Keratinocyte (primary cell): Measurements from ENCODE around the gene SSTR5.

Source experiments
- CTCF ChIP-seq, 3 experiments: IDR thresholded peaks in 1 of 3; conservative IDR thresholded peaks in 1 of 3; optimal IDR thresholded peaks in 1 of 3; 2 replicates in 2 of 3; 3 replicates in 1 of 3; pipeline versions ENCODE3 to v1.5.1; 2011; ENCODE audit warnings: low read length in 3 of 3, mild to moderate bottlenecking in 3 of 3, moderate library complexity in 2 of 3, control low read depth in 1 of 3, inconsistent platforms in 1 of 3; ENCODE audit not compliant: insufficient read depth in 2 of 3; ENCODE audit errors: extremely low read depth in 1 of 3
- EZH2 ChIP-seq: IDR thresholded peaks from one replicate; pipeline ENCODE4 v1.6.1; 2012; ENCODE audit warnings: inconsistent platforms, mild to moderate bottlenecking, low read length, moderate library complexity

GRCh38 chr16:1027501-1027815, 45.1 kb upstream of the SSTR5 start:
- TF ChIP-seq CTCF (optimal IDR thresholded peaks at IDR 0.05 in 1 of 3, IDR thresholded peaks at IDR 0.05 in 1 of 3, conservative IDR thresholded peaks at IDR 0.05 in 1 of 3; ENCODE audit: extremely low read depth in 1 of 3, insufficient read depth in 2 of 3, low read length in 3 of 3): no peak
- TF ChIP-seq EZH2: no peak
